HCT116 (cell line): Measurements from ENCODE around the gene GP1BB. TPM values are rescaled to one million over a fixed set of nuclear protein-coding genes. Genes with fewer than 3 reads are reported as not detected.

ENCODE experiments used
- ATAC-seq: fragments of 200-7000 bp; cut with Tn5 transposase; 2 replicates; pipeline ENCODE4 v1.9.1; 2020; ENCODE audit warnings: mild to moderate bottlenecking, moderate library complexity
- BruUV-seq: library from RNA; stranded (reverse); fragments of 400-500 nt; replicated peaks from 2 replicates; lab custom pipeline; 2021; lab: Mats Ljungman, UMichigan
- CTCF ChIA-PET: fragments of 300-600 bp; sonication (Branson Sonifier 250); formaldehyde crosslinking; loops from one replicate; lab custom pipeline; 2021; ENCODE audit warnings: antibody characterized with exemption; lab: Charles Lee
- POLR2A ChIA-PET: fragments of 300-600, 350-600 bp; sonication (Branson Sonifier 250); formaldehyde crosslinking; loops from one replicate; lab custom pipeline; 2021; ENCODE audit warnings: antibody characterized with exemption; lab: Charles Lee
- RAD21 ChIA-PET, 2 experiments: fragments of 300-600 bp; sonication (Branson Sonifier 250); formaldehyde crosslinking; loops; one replicate each; lab custom pipeline; 2023; ENCODE audit warnings: low total read pairs in 2 of 2; ENCODE audit not compliant: uncharacterized antibody in 2 of 2, unreplicated experiment in 2 of 2, low non-redundant PET in 1 of 2; lab: Charles Lee
- DNase-seq: peaks from one replicate; pipeline ENCODE4 v3.0.0-alpha.2; 2010; ENCODE audit warnings: low read depth, low spot score
- H2AFZ ChIP-seq: fragments of 200-600 bp; shearing (Covaris generic), sonication (generic); 2 replicates; pipeline ENCODE4 v1.6.1; 2017; ENCODE audit warnings: low read depth, mixed run types, mixed read lengths, antibody characterized with exemption, low read length; ENCODE audit not compliant: poor library complexity, severe bottlenecking
- H3K27ac ChIP-seq: 2 replicates; pipeline ENCODE4 v1.5.1; 2012; ENCODE audit warnings: low read depth, low read length
- H3K27me3 ChIP-seq: fragments of 200-600 bp; sonication (generic); 2 replicates; pipeline ENCODE4 v1.6.1; 2016; ENCODE audit warnings: mixed run types, low read length, mixed read lengths; ENCODE audit not compliant: insufficient read depth
- H3K36me3 ChIP-seq, 2 experiments: fragments of 200-500 bp in 1 of 2; fragments of 200-600 bp in 1 of 2; sonication (Bioruptor generic) in 1 of 2; sonication (generic) in 1 of 2; 2 replicates each; pipeline versions ENCODE4 v1.5.1 to v1.6.1; 2014 to 2016; ENCODE audit warnings: low read length in 2 of 2, inconsistent platforms in 1 of 2, mixed read lengths in 1 of 2, mixed run types in 1 of 2; ENCODE audit not compliant: insufficient read depth in 2 of 2, control insufficient read depth in 1 of 2
- H3K4me1 ChIP-seq, 2 experiments: fragments of 200-600 bp in 1 of 2; sonication (generic) in 1 of 2; 2 replicates each; pipeline versions ENCODE4 v1.5.1 to v1.6.1; 2012 to 2017; ENCODE audit warnings: low read length in 2 of 2, inconsistent platforms in 1 of 2, mild to moderate bottlenecking in 1 of 2, mixed read lengths in 1 of 2, mixed run types in 1 of 2, moderate library complexity in 1 of 2; ENCODE audit not compliant: insufficient read depth in 2 of 2, control insufficient read depth in 1 of 2
- H3K4me2 ChIP-seq: fragments of 200-600 bp; sonication (generic); 2 replicates; pipeline ENCODE4 v1.6.1; 2017; ENCODE audit warnings: mixed run types, low read length, mixed read lengths
- H3K4me3 ChIP-seq, 2 experiments: fragments of 200-600 bp in 1 of 2; sonication (generic) in 1 of 2; replicated peaks in 1 of 2; 2 replicates each; pipeline ENCODE4 v1.5.1; 2011 to 2016; ENCODE audit warnings: low read length in 2 of 2, control low read depth in 1 of 2, low read depth in 1 of 2, mild to moderate bottlenecking in 1 of 2, mixed read lengths in 1 of 2, mixed run types in 1 of 2
- H3K79me2 ChIP-seq: fragments of 200-600 bp; sonication (generic); 2 replicates; pipeline ENCODE4 v1.6.1; 2017; ENCODE audit warnings: mild to moderate bottlenecking, mixed run types, low read length, moderate library complexity, mixed read lengths; ENCODE audit not compliant: insufficient read depth
- H3K9ac ChIP-seq: fragments of 200-600 bp; sonication (generic); 2 replicates; pipeline ENCODE4 v1.6.1; 2016; ENCODE audit warnings: low read length, mixed read lengths
- H3K9me2 ChIP-seq: fragments of 200-600 bp; sonication (generic), shearing (Covaris generic); 2 replicates; pipeline ENCODE4 v1.6.1; 2017; ENCODE audit warnings: mixed run types, mild to moderate bottlenecking, moderate library complexity; ENCODE audit not compliant: insufficient read depth
- H3K9me3 ChIP-seq, 2 experiments: fragments of 200-500 bp in 1 of 2; fragments of 200-600 bp in 1 of 2; sonication (Bioruptor generic) in 1 of 2; sonication (generic) in 1 of 2; 2 replicates each; pipeline ENCODE4 v1.6.1; 2014 to 2017; ENCODE audit warnings: low read length in 2 of 2, mixed read lengths in 2 of 2, inconsistent platforms in 1 of 2, low read depth in 1 of 2, mild to moderate bottlenecking in 1 of 2, mixed run types in 1 of 2, moderate library complexity in 1 of 2; ENCODE audit not compliant: control insufficient read depth in 1 of 2, insufficient read depth in 1 of 2
- H4K20me1 ChIP-seq: fragments of 200-600 bp; sonication (generic), shearing (Covaris generic); 2 replicates; pipeline ENCODE4 v1.6.1; 2017; ENCODE audit warnings: mixed run types, mild to moderate bottlenecking, moderate library complexity; ENCODE audit not compliant: insufficient read depth
- REST ChIP-seq: IDR thresholded peaks from 2 replicates; pipeline ENCODE4 v1.6.1; 2012; ENCODE audit warnings: low read depth
- SRF ChIP-seq: IDR thresholded peaks from 2 replicates; pipeline ENCODE4 v1.6.1; 2012; ENCODE audit warnings: low read depth
- ZFX ChIP-seq: fragments of 450-650 bp; IDR thresholded peaks from 2 replicates; pipeline ENCODE4 v1.6.1; 2017
- intact Hi-C: fragments of 100-400 bp; cut with micrococcal nuclease; formaldehyde crosslinking; loops from 2 replicates; pipeline ENCODE4 v1.10.0; 2022
- total RNA-seq: library from RNA; stranded (reverse); gene quantifications from one replicate; pipeline ENCODE4 v1.2.1, GENCODE V29; 2021; ENCODE audit not compliant: unreplicated experiment

GP1BB gene
- total RNA-seq, 1 experiment from 2014 or later, result 4.8 TPM

DNA sequence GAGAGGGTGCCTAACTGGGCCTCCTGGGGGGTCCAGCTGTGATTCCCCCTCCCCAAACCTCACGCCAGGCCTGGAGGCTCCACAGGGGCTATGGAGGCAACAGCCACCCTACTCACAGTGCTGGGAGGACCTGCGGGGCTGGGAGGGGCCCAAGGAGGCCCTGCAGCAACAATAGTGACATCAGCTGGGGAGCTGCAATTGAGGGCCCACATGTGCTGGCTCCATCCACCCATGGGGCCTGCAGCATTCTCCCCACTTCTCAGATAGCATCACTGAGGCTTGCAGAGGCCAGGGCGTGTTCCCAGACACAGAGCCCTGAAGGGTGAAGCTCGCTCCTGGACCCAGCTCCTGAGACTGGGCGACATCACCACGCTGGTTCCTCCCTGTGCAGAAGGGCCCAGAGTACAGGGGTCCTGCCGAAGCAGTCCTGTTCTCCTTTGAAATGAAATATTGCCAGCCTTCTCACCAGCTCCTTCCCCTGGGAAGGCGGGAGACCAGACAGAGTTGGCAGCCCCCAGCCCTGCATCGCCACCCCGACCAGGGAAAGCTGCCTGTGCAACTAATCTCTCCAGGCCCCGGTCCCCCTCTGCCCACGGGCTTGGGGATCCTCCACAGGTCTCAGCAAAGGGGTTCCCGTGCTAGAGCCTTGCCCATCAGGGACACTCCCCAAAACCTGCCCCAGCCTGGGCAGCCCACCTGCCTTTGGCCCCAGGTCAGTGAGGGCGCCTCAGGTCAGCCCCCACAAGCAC lies 28.3 kb downstream of the GP1BB start:
- Histone ChIP-seq H3K36me3 (no peaks in the 10 kb centered on the region), H3K27me3 (no peaks in the 10 kb centered on the region), H3K9me2 (no peaks in the 10 kb centered on the region), H3K9me3 (no peaks in the 10 kb centered on the region), H2AFZ (no peak overlapping the region), H3K4me2 (no peak overlapping the region), H3K9ac (no peak overlapping the region), H3K4me3 (no peak overlapping the region), H3K79me2 (no peaks in the 10 kb centered on the region), H4K20me1 (no peaks in the 10 kb centered on the region), H3K4me1 (peaks cover 0 to 8% of the 10 kb centered on the region in 2 experiments; a peak in 2 of 4 replicates), H3K27ac (no peak overlapping the region)
- no peak for ATAC-seq
- TF ChIP-seq REST (no peak), SRF (no peak), ZFX (no peak)
- intact Hi-C loops, result no loop called here
- DNase-seq, result no peak
- ChIA-PET CTCF (interaction anchor here (1.0 kb wide), 1 partner anchor 21 kb away, joined by 3 read pairs; no protein-coding TSS in a partner anchor), POLR2A (no interaction called here), RAD21 (no interaction called here)
- BruUV-seq, result no TSS peak
